ENCODE results near the gene TMEM130. TPM values are rescaled to one million over a fixed set of nuclear protein-coding genes. Genes with fewer than 3 reads are reported as not detected.

The TMEM130 gene
- total and polyA plus RNA-seq, 9 of the 15 experiments (the other 6 are each of a cell fraction or from before 2014, with no cell fraction given) = 0.07 TPM; not detected in 8

DNA sequence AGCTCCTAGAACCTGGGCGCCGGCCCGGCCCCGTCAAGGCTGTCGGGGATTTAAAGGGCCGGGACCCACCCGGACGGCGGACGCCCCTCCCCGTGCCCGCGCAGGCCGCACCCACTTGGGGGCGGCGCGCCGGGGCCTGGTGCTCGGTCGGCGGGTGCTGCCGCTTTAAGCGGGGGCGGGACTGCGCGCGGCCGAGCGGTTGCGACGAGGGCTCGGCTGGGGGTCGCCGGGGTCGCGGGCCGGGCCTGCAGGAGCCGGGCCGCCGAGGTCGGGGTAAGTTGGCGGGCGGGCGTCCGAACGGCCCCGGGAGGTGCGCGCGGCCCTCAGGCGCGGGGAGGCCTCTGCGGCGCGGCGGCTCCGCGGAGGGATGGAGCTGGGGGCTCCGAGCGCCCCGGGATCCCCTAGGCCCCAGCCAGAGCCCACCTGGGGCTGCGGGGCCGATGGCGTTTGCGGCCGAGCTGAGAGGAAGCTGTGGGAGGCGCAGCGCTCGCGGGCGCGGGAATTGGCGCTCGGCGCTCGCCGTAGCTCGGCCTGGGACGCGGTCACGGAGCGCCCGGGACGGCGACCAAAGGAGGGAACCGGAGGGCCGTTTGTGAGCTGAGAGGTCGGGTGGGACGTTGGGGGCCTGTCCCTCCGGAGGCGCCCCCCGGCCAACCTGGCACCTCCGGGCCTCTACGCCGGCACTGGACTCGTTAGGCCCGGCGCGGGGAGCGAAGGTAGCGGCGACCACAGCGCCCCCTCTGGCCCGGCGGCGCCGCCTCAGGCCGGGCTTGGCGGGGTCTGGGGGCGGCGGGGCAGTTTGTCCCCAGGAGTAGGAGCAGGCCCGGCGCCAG lies 8.8 kb upstream of the TMEM130 start, which contains the start of gene TRRAP (continued):
- TF ChIP-seq ZNF124 (CRISPR knock-in tag; IDR thresholded peaks at IDR 0.05) (no peak), ZBTB17 (CRISPR knock-in tag; IDR thresholded peaks at IDR 0.05) (no peak; the same call in none of the 2 replicates), PTTG1 (tag; IDR thresholded peaks at IDR 0.05; ENCODE audit: low read depth) (no peak), FOXK1 (CRISPR knock-in tag; IDR thresholded peaks at IDR 0.05; ENCODE audit: borderline replicate concordance) (no peak), PHB (CRISPR knock-in tag; IDR thresholded peaks at IDR 0.05) (peak; percentile 81), KLF1 (tag; IDR thresholded peaks at IDR 0.05) (peak; percentile 24; the same call in 1 of the 2 replicates), ARID1B (IDR thresholded peaks at IDR 0.05) (no peak), KAT8 (IDR thresholded peaks at IDR 0.05; ENCODE audit: low read depth) (no peak)
- TF ChIP-seq, protein P1, sequence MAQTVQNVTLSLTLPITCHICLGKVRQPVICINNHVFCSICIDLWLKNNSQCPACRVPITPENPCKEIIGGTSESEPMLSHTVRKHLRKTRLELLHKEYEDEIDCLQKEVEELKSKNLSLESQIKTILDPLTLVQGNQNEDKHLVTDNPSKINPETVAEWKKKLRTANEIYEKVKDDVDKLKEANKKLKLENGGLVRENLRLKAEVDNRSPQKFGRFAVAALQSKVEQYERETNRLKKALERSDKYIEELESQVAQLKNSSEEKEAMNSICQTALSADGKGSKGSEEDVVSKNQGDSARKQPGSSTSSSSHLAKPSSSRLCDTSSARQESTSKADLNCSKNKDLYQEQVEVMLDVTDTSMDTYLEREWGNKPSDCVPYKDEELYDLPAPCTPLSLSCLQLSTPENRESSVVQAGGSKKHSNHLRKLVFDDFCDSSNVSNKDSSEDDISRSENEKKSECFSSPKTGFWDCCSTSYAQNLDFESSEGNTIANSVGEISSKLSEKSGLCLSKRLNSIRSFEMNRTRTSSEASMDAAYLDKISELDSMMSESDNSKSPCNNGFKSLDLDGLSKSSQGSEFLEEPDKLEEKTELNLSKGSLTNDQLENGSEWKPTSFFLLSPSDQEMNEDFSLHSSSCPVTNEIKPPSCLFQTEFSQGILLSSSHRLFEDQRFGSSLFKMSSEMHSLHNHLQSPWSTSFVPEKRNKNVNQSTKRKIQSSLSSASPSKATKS (CRISPR knock-in tag; IDR thresholded peaks at IDR 0.05) = no peak
- TF ChIP-seq, protein P2, sequence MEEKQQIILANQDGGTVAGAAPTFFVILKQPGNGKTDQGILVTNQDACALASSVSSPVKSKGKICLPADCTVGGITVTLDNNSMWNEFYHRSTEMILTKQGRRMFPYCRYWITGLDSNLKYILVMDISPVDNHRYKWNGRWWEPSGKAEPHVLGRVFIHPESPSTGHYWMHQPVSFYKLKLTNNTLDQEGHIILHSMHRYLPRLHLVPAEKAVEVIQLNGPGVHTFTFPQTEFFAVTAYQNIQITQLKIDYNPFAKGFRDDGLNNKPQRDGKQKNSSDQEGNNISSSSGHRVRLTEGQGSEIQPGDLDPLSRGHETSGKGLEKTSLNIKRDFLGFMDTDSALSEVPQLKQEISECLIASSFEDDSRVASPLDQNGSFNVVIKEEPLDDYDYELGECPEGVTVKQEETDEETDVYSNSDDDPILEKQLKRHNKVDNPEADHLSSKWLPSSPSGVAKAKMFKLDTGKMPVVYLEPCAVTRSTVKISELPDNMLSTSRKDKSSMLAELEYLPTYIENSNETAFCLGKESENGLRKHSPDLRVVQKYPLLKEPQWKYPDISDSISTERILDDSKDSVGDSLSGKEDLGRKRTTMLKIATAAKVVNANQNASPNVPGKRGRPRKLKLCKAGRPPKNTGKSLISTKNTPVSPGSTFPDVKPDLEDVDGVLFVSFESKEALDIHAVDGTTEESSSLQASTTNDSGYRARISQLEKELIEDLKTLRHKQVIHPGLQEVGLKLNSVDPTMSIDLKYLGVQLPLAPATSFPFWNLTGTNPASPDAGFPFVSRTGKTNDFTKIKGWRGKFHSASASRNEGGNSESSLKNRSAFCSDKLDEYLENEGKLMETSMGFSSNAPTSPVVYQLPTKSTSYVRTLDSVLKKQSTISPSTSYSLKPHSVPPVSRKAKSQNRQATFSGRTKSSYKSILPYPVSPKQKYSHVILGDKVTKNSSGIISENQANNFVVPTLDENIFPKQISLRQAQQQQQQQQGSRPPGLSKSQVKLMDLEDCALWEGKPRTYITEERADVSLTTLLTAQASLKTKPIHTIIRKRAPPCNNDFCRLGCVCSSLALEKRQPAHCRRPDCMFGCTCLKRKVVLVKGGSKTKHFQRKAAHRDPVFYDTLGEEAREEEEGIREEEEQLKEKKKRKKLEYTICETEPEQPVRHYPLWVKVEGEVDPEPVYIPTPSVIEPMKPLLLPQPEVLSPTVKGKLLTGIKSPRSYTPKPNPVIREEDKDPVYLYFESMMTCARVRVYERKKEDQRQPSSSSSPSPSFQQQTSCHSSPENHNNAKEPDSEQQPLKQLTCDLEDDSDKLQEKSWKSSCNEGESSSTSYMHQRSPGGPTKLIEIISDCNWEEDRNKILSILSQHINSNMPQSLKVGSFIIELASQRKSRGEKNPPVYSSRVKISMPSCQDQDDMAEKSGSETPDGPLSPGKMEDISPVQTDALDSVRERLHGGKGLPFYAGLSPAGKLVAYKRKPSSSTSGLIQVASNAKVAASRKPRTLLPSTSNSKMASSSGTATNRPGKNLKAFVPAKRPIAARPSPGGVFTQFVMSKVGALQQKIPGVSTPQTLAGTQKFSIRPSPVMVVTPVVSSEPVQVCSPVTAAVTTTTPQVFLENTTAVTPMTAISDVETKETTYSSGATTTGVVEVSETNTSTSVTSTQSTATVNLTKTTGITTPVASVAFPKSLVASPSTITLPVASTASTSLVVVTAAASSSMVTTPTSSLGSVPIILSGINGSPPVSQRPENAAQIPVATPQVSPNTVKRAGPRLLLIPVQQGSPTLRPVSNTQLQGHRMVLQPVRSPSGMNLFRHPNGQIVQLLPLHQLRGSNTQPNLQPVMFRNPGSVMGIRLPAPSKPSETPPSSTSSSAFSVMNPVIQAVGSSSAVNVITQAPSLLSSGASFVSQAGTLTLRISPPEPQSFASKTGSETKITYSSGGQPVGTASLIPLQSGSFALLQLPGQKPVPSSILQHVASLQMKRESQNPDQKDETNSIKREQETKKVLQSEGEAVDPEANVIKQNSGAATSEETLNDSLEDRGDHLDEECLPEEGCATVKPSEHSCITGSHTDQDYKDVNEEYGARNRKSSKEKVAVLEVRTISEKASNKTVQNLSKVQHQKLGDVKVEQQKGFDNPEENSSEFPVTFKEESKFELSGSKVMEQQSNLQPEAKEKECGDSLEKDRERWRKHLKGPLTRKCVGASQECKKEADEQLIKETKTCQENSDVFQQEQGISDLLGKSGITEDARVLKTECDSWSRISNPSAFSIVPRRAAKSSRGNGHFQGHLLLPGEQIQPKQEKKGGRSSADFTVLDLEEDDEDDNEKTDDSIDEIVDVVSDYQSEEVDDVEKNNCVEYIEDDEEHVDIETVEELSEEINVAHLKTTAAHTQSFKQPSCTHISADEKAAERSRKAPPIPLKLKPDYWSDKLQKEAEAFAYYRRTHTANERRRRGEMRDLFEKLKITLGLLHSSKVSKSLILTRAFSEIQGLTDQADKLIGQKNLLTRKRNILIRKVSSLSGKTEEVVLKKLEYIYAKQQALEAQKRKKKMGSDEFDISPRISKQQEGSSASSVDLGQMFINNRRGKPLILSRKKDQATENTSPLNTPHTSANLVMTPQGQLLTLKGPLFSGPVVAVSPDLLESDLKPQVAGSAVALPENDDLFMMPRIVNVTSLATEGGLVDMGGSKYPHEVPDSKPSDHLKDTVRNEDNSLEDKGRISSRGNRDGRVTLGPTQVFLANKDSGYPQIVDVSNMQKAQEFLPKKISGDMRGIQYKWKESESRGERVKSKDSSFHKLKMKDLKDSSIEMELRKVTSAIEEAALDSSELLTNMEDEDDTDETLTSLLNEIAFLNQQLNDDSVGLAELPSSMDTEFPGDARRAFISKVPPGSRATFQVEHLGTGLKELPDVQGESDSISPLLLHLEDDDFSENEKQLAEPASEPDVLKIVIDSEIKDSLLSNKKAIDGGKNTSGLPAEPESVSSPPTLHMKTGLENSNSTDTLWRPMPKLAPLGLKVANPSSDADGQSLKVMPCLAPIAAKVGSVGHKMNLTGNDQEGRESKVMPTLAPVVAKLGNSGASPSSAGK (IDR thresholded peaks at IDR 0.05) = no peak
- TF ChIP-seq, protein P3, sequence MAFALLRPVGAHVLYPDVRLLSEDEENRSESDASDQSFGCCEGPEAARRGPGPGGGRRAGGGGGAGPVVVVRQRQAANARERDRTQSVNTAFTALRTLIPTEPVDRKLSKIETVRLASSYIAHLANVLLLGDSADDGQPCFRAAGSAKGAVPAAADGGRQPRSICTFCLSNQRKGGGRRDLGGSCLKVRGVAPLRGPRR (CRISPR knock-in tag; IDR thresholded peaks at IDR 0.05) = no peak

All from K562 (cell line).